Neuron (in vitro differentiated cells): ENCODE results near the gene SLC25A3.

Experiments
- H2AFZ ChIP-seq: one replicate; pipeline ENCODE4 v1.6.1; 2013; ENCODE audit warnings: low read depth, mild to moderate bottlenecking, inconsistent platforms, low read length, moderate library complexity
- H3K27me3 ChIP-seq: one replicate; pipeline ENCODE4 v1.6.1; 2013; ENCODE audit warnings: low read length; ENCODE audit not compliant: insufficient read depth
- H3K36me3 ChIP-seq: one replicate; pipeline ENCODE4 v1.6.1; 2013; ENCODE audit warnings: low read length; ENCODE audit not compliant: insufficient read depth
- H3K4me1 ChIP-seq: one replicate; pipeline ENCODE4 v1.6.1; 2013; ENCODE audit warnings: low read length; ENCODE audit not compliant: insufficient read depth
- H3K4me3 ChIP-seq: 2 replicates; pipeline ENCODE4 v1.5.1; 2013; ENCODE audit warnings: mild to moderate bottlenecking, low read length, moderate library complexity
- H3K9me3 ChIP-seq: one replicate; pipeline ENCODE4 v1.6.1; 2013; ENCODE audit warnings: low read length

Gene SLC25A3

DNA sequence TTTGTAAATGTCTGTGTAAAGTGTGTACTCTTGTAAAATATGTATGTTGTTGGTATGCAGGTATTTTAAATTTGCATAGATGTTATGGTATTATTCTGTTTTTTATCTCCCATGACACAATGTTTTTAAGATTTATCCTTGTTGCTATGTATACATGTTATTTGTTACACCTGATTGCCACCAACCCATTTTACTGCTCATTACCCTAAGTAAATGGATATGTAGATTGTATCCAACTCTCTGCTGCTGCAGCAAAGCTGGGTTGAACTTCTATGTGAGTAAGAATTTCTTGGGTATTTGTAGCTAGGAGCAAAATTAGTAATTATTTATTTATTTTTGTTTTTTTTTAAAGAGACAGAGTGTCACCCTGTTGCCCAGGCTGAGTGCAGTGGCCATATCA is 57.8 kb downstream of the SLC25A3 start:
- no peak overlapping the region for H2AFZ ChIP-seq
- H3K9me3 ChIP-seq = no peaks in the 10 kb centered on the region
- no peaks in the 10 kb centered on the region for H3K27me3 ChIP-seq
- peaks cover 10% of the 10 kb centered on the region for H3K4me1 ChIP-seq
- H3K4me3 ChIP-seq = no peak overlapping the region
- H3K36me3 ChIP-seq = peaks cover 49% of the 10 kb centered on the region

DNA sequence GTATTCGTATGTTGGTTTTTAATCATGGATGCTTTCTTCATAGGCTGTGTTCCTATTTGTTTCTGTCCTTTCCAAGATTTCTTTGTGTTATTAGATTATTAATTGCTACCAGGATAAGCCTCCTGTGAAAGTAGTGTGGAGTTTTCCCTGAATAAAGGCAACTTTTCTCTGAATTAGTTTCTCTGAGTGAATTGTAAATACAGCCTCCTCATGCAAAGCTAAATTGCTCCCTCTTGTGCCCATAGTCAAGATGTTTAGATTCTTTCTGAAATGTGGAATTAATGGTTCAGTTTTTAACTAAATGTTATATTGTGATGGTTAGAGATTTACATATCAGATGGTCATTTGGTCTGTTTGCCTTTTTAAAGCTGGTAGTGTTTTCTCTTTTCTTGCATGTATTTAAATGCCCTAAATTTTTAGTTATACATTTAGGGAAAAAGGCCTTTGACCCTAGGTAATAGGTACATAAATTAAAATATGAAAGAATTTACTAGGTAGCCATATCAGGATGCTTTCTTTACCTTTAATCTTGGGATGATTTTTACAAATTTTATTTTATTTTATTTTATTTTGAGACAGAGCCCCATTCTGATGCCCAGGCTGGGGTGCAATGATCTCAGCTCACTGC is 60.5 kb downstream of the SLC25A3 start:
- Histone ChIP-seq H2AFZ (no peak overlapping the region), H3K36me3 (peaks cover 64% of the 10 kb centered on the region), H3K4me3 (no peak overlapping the region), H3K9me3 (no peaks in the 10 kb centered on the region), H3K27me3 (no peaks in the 10 kb centered on the region), H3K4me1 (no peaks in the 10 kb centered on the region)
